ENCODE data around the gene ZSWIM8.

DNA sequence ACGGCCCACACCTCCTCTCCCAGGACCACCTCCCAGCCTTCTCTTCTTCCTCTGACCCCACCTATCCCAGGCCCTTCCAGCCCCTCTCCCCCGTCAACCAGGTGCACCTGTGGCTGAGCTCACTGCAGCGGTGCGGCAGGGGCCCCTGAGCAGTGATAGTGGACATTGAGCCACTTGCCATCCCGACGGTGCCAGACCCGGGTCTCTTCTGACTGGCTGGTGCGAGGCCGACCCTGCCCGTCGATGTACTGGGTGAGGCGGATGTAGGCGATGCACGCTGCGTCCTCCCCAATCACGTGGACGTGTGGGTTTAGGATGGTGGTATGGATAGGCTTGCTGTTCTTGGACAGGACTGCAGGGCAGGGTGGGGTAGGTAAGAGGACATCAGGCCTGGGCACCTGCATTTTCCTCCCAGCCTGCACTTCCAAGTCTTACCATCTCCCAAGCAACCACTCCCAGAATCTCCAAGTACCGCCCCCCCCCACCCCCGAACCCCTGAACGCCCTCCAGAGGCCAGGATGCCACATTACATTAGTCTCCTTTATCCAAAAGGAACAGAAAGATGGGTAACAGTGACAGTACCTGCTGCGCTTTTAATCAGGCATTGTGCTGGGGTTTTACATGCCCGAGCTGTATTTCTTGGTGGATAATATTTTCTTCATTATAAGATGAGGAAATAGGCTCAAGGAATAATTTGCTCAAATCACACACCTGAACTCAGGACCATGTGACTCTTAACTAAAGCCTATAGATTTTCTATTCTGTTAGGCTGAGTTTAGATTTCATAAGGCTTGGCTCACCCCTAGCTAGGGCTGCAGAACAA lies 29.7 kb downstream of the ZSWIM8 start:
- TF ChIP-seq POLR2A (IDR thresholded peaks at IDR 0.05) (no peak), EP300 (IDR thresholded peaks at IDR 0.05) (no peak)

Measured in stomach (tissue), 4 donors.